OCI-LY1 (cell line): Measurements from ENCODE around the gene PDLIM3.

Experiments used
- H2AFZ ChIP-seq: fragments of 200-600 bp; sonication (generic), shearing (Covaris generic); 2 replicates; pipeline ENCODE4 v1.6.0; 2014; ENCODE audit warnings: antibody characterized with exemption, mild to moderate bottlenecking, low read length
- H3F3A ChIP-seq: fragments of 200-600 bp; sonication (generic), shearing (Covaris generic); 2 replicates; pipeline ENCODE4 v1.6.0; 2014; ENCODE audit warnings: mild to moderate bottlenecking, antibody characterized with exemption, low read length, moderate library complexity; ENCODE audit not compliant: insufficient read depth
- H3K27ac ChIP-seq: fragments of 200-600 bp; sonication (generic); 2 replicates; pipeline ENCODE4 v1.5.1; 2014; ENCODE audit warnings: low read length, mixed run types, mild to moderate bottlenecking, low read depth; ENCODE audit not compliant: poor library complexity, severe bottlenecking
- H3K27me3 ChIP-seq: fragments of 200-600 bp; sonication (generic); 2 replicates; pipeline ENCODE4 v1.6.0; 2014; ENCODE audit warnings: antibody characterized with exemption, mild to moderate bottlenecking, low read length, moderate library complexity; ENCODE audit not compliant: insufficient read depth
- H3K36me3 ChIP-seq: fragments of 200-600 bp; sonication (generic); 2 replicates; pipeline ENCODE4 v1.6.1; 2014; ENCODE audit warnings: mild to moderate bottlenecking, antibody characterized with exemption, low read length, moderate library complexity, mixed read lengths; ENCODE audit not compliant: insufficient read depth
- H3K4me1 ChIP-seq: fragments of 200-600 bp; sonication (generic); 2 replicates; pipeline ENCODE4 v1.5.1; 2014; ENCODE audit warnings: mild to moderate bottlenecking, low read length, moderate library complexity; ENCODE audit not compliant: insufficient read depth, severe bottlenecking
- H3K4me2 ChIP-seq: fragments of 200-600 bp; sonication (generic), shearing (Covaris generic); 2 replicates; pipeline ENCODE4 v1.6.1; 2014; ENCODE audit warnings: low read length
- H3K4me3 ChIP-seq: fragments of 200-600 bp; sonication (generic); 2 replicates; pipeline ENCODE4 v1.5.1; 2014; ENCODE audit warnings: low read length, low read depth, mild to moderate bottlenecking, mixed read lengths; ENCODE audit not compliant: poor library complexity, severe bottlenecking
- H3K79me2 ChIP-seq: fragments of 200-600 bp; shearing (Covaris generic); 2 replicates; pipeline ENCODE4 v1.6.1; 2016; ENCODE audit warnings: mixed run types, low read length, mixed read lengths; ENCODE audit not compliant: insufficient read depth
- H3K9ac ChIP-seq: fragments of 200-600 bp; sonication (generic), shearing (Covaris generic); 2 replicates; pipeline ENCODE4 v1.6.1; 2014; ENCODE audit warnings: mild to moderate bottlenecking, low read length, mixed read lengths
- H3K9me2 ChIP-seq: fragments of 200-600 bp; sonication (generic), shearing (Covaris generic); 2 replicates; pipeline ENCODE4 v1.6.1; 2014; ENCODE audit warnings: low read depth, mild to moderate bottlenecking, low read length, mixed read lengths
- H3K9me3 ChIP-seq: fragments of 200-600 bp; shearing (Covaris generic); 2 replicates; pipeline ENCODE4 v1.6.1; 2014; ENCODE audit warnings: low read length, mixed read lengths
- H4K20me1 ChIP-seq: fragments of 200-600 bp; sonication (generic), shearing (Covaris generic); 2 replicates; pipeline ENCODE4 v1.6.0; 2016; ENCODE audit warnings: mild to moderate bottlenecking, low read length; ENCODE audit not compliant: insufficient read depth
- CTCF ChIP-seq: fragments of 200-600 bp; sonication (generic), shearing (Covaris generic); IDR thresholded peaks from 2 replicates; pipeline ENCODE4 v1.5.1; 2017; ENCODE audit warnings: mild to moderate bottlenecking, antibody characterized with exemption, low read length, moderate library complexity, mixed read lengths
- EZH2 ChIP-seq: fragments of 200-600 bp; sonication (generic), shearing (Covaris generic); IDR thresholded peaks from 2 replicates; pipeline ENCODE4 v1.8.0; 2017; ENCODE audit warnings: borderline replicate concordance, mixed run types, mild to moderate bottlenecking, antibody characterized with exemption, low read length, moderate library complexity, mixed read lengths

The PDLIM3 gene

DNA sequence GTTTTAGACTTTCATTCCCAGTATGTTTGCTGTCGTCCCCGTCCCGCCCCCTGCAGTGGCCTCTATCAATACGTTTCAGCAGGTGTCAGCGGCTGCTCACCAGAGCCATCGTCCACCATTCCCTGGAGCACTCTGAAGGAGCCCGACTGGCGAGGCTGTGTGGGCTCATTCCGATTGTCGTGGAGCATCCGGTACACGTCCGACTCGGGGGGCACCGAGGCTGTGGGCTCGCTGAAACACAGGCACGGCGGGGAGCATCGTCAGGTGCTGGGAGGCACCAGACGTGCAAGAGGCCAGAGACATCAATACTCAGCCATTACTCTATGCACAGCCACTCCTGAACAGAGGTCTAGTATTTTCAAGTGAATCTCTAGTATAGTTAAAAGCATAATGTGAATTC is 28.9 kb downstream of the PDLIM3 start:
- Histone ChIP-seq H3K27ac (no peak overlapping the region), H3K9me2 (no peaks in the 10 kb centered on the region), H3K9ac (no peak overlapping the region), H3F3A (no peaks in the 10 kb centered on the region), H3K4me3 (no peak overlapping the region), H3K4me1 (no peaks in the 10 kb centered on the region), H3K79me2 (no peaks in the 10 kb centered on the region), H3K9me3 (no peaks in the 10 kb centered on the region), H3K4me2 (no peak overlapping the region), H2AFZ (no peak overlapping the region), H4K20me1 (no peaks in the 10 kb centered on the region), H3K36me3 (no peaks in the 10 kb centered on the region), H3K27me3 (no peaks in the 10 kb centered on the region; the same call in 1 of the 2 replicates)
- TF ChIP-seq EZH2 (no peak), CTCF (no peak)

- H3K9me2 ChIP-seq = no peaks in the 10 kb centered on the region
- no peak overlapping the region for H3K9ac ChIP-seq
- H3K9me3 ChIP-seq = no peaks in the 10 kb centered on the region
- no peaks in the 10 kb centered on the region for H3K36me3 ChIP-seq
- no peak for TF ChIP-seq EZH2
- no peak for TF ChIP-seq CTCF
- H3F3A ChIP-seq = no peaks in the 10 kb centered on the region
- H4K20me1 ChIP-seq = no peaks in the 10 kb centered on the region
- H2AFZ ChIP-seq = no peak overlapping the region
- no peak overlapping the region for H3K4me3 ChIP-seq
- peaks cover 4% of the 10 kb centered on the region; the same call in 1 of the 2 replicates for H3K27me3 ChIP-seq
- H3K4me2 ChIP-seq = no peak overlapping the region
- no peaks in the 10 kb centered on the region for H3K4me1 ChIP-seq
- no peak overlapping the region for H3K27ac ChIP-seq
- no peaks in the 10 kb centered on the region for H3K79me2 ChIP-seq
Measured at GRCh38 chr4:185504098-185505047, 30.9 kb downstream of the PDLIM3 start.

DNA sequence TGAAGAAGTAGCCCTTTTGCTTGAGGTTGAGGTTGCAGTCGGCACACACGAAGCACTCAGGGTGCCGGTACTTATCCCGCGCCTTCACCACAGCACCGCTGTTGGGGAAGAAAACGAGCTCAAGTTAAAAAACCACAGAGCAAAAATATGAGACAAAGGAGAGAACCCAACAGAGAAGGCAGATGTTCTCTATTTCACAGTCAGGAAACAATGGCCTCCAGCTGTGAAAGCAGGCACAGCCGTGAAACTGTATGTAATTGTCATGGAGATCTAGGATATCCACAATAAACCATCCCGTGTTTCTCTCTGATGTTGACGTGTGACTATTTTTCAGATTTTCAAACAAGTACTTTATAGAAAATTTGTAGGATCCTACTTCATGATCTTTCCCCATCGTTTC is 32.9 kb downstream of the PDLIM3 start:
- Histone ChIP-seq H3K79me2 (no peaks in the 10 kb centered on the region), H3K36me3 (no peaks in the 10 kb centered on the region), H3F3A (no peaks in the 10 kb centered on the region), H3K4me3 (no peak overlapping the region), H3K4me2 (no peak overlapping the region), H4K20me1 (no peaks in the 10 kb centered on the region), H3K27me3 (peaks cover 4% of the 10 kb centered on the region; the same call in 1 of the 2 replicates), H3K9me2 (no peaks in the 10 kb centered on the region), H3K9ac (no peak overlapping the region), H3K4me1 (no peaks in the 10 kb centered on the region), H3K9me3 (no peaks in the 10 kb centered on the region), H3K27ac (no peak overlapping the region), H2AFZ (no peak overlapping the region)
- TF ChIP-seq CTCF (no peak), EZH2 (no peak)
